GM12864 (cell line): ENCODE results near the gene CYP4V2.

ENCODE experiments used
- DNase-seq: peaks from one replicate; pipeline ENCODE4 v3.0.0-alpha.2; 2011; ENCODE audit warnings: low read depth
- H3K4me3 ChIP-seq: 2 replicates; pipeline ENCODE4 v1.5.1; 2011; ENCODE audit warnings: mild to moderate bottlenecking, low read depth, low read length, control low read depth
- CTCF ChIP-seq: IDR thresholded peaks from 2 replicates; pipeline ENCODE4 v1.5.1; 2011; ENCODE audit warnings: low read depth, mild to moderate bottlenecking, moderate library complexity, low read length, control low read depth, inconsistent platforms; ENCODE audit errors: missing control alignments

The CYP4V2 gene

GRCh38 chr4:186226521-186227189 is 35.3 kb downstream of the CYP4V2 start:
- no peak overlapping the region for H3K4me3 ChIP-seq
- no peak for TF ChIP-seq CTCF
- DNase-seq: no peak

- no peak for DNase-seq
- H3K4me3 ChIP-seq: no peak within 1 kb of the TSS
- TF ChIP-seq CTCF: no peak
Observed at GRCh38 chr4:186227221-186227620, 35.9 kb downstream of the CYP4V2 start, which contains the start of gene KLKB1. Gene KLKB1, plus strand, starts transcription at chr4:186227507. Its CDS starts 689 bp downstream, at chr4:186228196.

GRCh38 chr4:186227744-186228513 is 36.6 kb downstream of the CYP4V2 start:
- no peak for DNase-seq
- no peak for TF ChIP-seq CTCF
- no peak overlapping the region for H3K4me3 ChIP-seq

GRCh38 chr4:186228514-186228894 is 37.1 kb downstream of the CYP4V2 start:
- no peak overlapping the region for H3K4me3 ChIP-seq
- no peak for DNase-seq
- TF ChIP-seq CTCF: no peak

GRCh38 chr4:186234367-186234766 is 43.0 kb downstream of the CYP4V2 start:
- DNase-seq: no peak
- TF ChIP-seq CTCF: no peak
- no peak overlapping the region for H3K4me3 ChIP-seq

GRCh38 chr4:186236126-186236525 is 44.8 kb downstream of the CYP4V2 start:
- DNase-seq: no peak
- no peak overlapping the region for H3K4me3 ChIP-seq
- no peak for TF ChIP-seq CTCF
